ENCODE results near the gene AGPAT1. TPM values are rescaled to one million over a fixed set of nuclear protein-coding genes. Genes with fewer than 3 reads are reported as not detected.

The AGPAT1 gene
- total and polyA plus RNA-seq, 2 of the 13 experiments (the other 11 are each of a cell fraction or from before 2014, with no cell fraction given): 51.3 to 139 TPM

DNA sequence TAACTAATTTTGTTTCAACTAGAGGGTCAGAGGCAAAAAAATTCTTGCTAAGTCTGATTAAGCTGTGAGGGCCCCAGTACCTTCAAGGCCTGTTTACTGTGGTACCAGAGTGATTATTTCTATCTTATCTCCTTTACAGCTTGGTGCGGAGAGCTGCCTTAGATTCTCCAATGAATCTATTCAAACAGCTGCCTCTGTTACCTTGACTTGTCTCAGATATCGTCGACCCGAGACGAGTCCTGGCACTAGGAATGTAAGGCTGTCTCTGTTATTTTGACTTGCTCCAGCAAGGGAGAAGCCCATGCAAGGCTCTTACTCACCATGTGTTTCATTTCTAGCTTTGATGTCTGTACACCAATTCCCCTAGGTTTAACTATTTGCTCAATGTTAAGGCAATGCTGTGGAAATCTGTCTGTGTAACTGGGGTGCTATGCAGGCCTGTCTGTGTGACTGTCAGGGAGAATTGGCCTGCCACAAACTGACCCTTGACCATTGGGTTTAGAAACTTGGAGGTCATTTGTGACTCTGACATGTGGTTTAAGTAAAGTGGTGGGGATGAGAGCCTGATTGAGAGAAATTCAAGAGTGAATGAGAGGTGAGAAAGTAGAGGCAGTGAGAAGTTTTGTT is 35.4 kb downstream of the AGPAT1 start:
- CTCF ChIA-PET (ENCODE audit: low intra/inter-chr PET ratio, low total read pairs): no interaction called here
- peak overlapping the region; percentile 56 for H3K4me2 ChIP-seq (ENCODE audit: low read depth, low read length)
- POLR2A ChIA-PET: interaction anchor here (1.0 to 1.5 kb wide), 6 partner anchors 10 to 830 kb away, joined by 3 to 4 read pairs (median 4); partner anchors contain the start of genes ATF6B, FKBPL, PBX2 and PRRT1
- TF ChIP-seq ZNF138 (CRISPR knock-in tag; IDR thresholded peaks at IDR 0.05; ENCODE audit: low read depth) (no peak), PCBP2 (optimal IDR thresholded peaks at IDR 0.05; ENCODE audit: low read depth, low read length, poor library complexity, severe bottlenecking) (no peak), RELA (CRISPR knock-in tag; IDR thresholded peaks at IDR 0.05) (0 out of 2 replicates have a peak, but pooled peaks have one; percentile 17), ZNF652 (CRISPR knock-in tag; IDR thresholded peaks at IDR 0.05; ENCODE audit: borderline replicate concordance, low read depth) (peak; percentile 34; the same call in 1 of the 2 replicates), PHF21A (CRISPR knock-in tag; IDR thresholded peaks at IDR 0.05) (0 out of 2 replicates have a peak, but pooled peaks have one; percentile 17), FLYWCH1 (CRISPR knock-in tag; IDR thresholded peaks at IDR 0.05) (no peak), GATAD2A (CRISPR knock-in tag; IDR thresholded peaks at IDR 0.05) (peak; percentile 34; the same call in 1 of the 2 replicates), ZMYM4 (CRISPR knock-in tag; IDR thresholded peaks at IDR 0.05) (0 out of 2 replicates have a peak, but pooled peaks have one; percentile 24), RFX5 (IDR thresholded peaks at IDR 0.05; ENCODE audit: low read depth, low read length) (no peak), HDAC1 (CRISPR knock-in tag; IDR thresholded peaks at IDR 0.05) (peak; percentile 46)
- TF ChIP-seq, protein P1, sequence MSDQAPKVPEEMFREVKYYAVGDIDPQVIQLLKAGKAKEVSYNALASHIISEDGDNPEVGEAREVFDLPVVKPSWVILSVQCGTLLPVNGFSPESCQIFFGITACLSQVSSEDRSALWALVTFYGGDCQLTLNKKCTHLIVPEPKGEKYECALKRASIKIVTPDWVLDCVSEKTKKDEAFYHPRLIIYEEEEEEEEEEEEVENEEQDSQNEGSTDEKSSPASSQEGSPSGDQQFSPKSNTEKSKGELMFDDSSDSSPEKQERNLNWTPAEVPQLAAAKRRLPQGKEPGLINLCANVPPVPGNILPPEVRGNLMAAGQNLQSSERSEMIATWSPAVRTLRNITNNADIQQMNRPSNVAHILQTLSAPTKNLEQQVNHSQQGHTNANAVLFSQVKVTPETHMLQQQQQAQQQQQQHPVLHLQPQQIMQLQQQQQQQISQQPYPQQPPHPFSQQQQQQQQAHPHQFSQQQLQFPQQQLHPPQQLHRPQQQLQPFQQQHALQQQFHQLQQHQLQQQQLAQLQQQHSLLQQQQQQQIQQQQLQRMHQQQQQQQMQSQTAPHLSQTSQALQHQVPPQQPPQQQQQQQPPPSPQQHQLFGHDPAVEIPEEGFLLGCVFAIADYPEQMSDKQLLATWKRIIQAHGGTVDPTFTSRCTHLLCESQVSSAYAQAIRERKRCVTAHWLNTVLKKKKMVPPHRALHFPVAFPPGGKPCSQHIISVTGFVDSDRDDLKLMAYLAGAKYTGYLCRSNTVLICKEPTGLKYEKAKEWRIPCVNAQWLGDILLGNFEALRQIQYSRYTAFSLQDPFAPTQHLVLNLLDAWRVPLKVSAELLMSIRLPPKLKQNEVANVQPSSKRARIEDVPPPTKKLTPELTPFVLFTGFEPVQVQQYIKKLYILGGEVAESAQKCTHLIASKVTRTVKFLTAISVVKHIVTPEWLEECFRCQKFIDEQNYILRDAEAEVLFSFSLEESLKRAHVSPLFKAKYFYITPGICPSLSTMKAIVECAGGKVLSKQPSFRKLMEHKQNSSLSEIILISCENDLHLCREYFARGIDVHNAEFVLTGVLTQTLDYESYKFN (CRISPR knock-in tag; conservative IDR thresholded peaks at IDR 0.05): 0 out of 2 replicates have a peak, but pooled peaks have one; percentile 19
- TF ChIP-seq, protein P2, sequence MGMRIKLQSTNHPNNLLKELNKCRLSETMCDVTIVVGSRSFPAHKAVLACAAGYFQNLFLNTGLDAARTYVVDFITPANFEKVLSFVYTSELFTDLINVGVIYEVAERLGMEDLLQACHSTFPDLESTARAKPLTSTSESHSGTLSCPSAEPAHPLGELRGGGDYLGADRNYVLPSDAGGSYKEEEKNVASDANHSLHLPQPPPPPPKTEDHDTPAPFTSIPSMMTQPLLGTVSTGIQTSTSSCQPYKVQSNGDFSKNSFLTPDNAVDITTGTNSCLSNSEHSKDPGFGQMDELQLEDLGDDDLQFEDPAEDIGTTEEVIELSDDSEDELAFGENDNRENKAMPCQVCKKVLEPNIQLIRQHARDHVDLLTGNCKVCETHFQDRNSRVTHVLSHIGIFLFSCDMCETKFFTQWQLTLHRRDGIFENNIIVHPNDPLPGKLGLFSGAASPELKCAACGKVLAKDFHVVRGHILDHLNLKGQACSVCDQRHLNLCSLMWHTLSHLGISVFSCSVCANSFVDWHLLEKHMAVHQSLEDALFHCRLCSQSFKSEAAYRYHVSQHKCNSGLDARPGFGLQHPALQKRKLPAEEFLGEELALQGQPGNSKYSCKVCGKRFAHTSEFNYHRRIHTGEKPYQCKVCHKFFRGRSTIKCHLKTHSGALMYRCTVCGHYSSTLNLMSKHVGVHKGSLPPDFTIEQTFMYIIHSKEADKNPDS (CRISPR knock-in tag; IDR thresholded peaks at IDR 0.05): no peak
- TF ChIP-seq, protein P3, sequence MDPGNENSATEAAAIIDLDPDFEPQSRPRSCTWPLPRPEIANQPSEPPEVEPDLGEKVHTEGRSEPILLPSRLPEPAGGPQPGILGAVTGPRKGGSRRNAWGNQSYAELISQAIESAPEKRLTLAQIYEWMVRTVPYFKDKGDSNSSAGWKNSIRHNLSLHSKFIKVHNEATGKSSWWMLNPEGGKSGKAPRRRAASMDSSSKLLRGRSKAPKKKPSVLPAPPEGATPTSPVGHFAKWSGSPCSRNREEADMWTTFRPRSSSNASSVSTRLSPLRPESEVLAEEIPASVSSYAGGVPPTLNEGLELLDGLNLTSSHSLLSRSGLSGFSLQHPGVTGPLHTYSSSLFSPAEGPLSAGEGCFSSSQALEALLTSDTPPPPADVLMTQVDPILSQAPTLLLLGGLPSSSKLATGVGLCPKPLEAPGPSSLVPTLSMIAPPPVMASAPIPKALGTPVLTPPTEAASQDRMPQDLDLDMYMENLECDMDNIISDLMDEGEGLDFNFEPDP (CRISPR knock-in tag; conservative IDR thresholded peaks at IDR 0.05): 0 out of 2 replicates have a peak, but pooled peaks have one; percentile 75
- TF ChIP-seq, protein P4, sequence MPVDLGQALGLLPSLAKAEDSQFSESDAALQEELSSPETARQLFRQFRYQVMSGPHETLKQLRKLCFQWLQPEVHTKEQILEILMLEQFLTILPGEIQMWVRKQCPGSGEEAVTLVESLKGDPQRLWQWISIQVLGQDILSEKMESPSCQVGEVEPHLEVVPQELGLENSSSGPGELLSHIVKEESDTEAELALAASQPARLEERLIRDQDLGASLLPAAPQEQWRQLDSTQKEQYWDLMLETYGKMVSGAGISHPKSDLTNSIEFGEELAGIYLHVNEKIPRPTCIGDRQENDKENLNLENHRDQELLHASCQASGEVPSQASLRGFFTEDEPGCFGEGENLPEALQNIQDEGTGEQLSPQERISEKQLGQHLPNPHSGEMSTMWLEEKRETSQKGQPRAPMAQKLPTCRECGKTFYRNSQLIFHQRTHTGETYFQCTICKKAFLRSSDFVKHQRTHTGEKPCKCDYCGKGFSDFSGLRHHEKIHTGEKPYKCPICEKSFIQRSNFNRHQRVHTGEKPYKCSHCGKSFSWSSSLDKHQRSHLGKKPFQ (CRISPR knock-in tag; IDR thresholded peaks at IDR 0.05; ENCODE audit: insufficient replicate concordance): no peak

More for the DNA sequence above, 35.4 kb downstream of the AGPAT1 start:
- H3K36me3 ChIP-seq (replicated peaks in 1 of 2; ENCODE audit: control insufficient read depth in 1 of 2, insufficient read depth in 2 of 2, low read length in 2 of 2): no peaks in the 10 kb centered on the region
- no peak for FAIRE-seq
- whole genome bisulfite sequencing (ENCODE audit: low lambda C conversion rate): under 1% methylated on average over 5 of the region's 5 CpGs
- H3K4me3 ChIP-seq (replicated peaks in 1 of 3; ENCODE audit: insufficient read depth in 1 of 3, low read depth in 2 of 3, low read length in 3 of 3): no peak overlapping the region
- intact Hi-C loops (cut with micrococcal nuclease; ENCODE audit: unreplicated experiment) (no loop called here), in situ Hi-C loops (cut with HindIII; ENCODE audit: extremely low pct_ligation_motif_present, low pct_unique_long_range_greater_than_20kb) (no loop called here)
- H3K9ac ChIP-seq (ENCODE audit: insufficient read depth, low read depth, low read length): no peak overlapping the region
- H3K27ac ChIP-seq (ENCODE audit: extremely low read length, insufficient read depth, low read length): peak overlapping the region; percentile 9
- H3K9me3 ChIP-seq (ENCODE audit: low read length): no peaks in the 10 kb centered on the region
- BruUV-seq (replicated peaks): no TSS peak
- H2AFZ ChIP-seq (ENCODE audit: low read length): peak overlapping the region; percentile 59
- H4K20me1 ChIP-seq (ENCODE audit: insufficient read depth, low read length): no peaks in the 10 kb centered on the region
- no peaks in the 10 kb centered on the region for H3K79me2 ChIP-seq (ENCODE audit: insufficient read depth, low read length)
- H3K27me3 ChIP-seq (ENCODE audit: control insufficient read depth in 1 of 2, insufficient read depth in 2 of 2, low read length in 2 of 2): peaks cover 0 to under 1% of the 10 kb centered on the region in 2 experiments; a peak in 1 of 5 replicates
- ATAC-seq: peak; percentile 23; the same call in 2 of the 3 replicates
- H3K4me1 ChIP-seq (ENCODE audit: insufficient read depth, low read length): peaks cover 44% of the 10 kb centered on the region
- DNase-seq (ENCODE audit: low spot score): no peak
